Kidney epithelial cell (primary cell): ENCODE data around the gene PTPA. TPM values are rescaled to one million over a fixed set of nuclear protein-coding genes. Genes with fewer than 3 reads are reported as not detected.
A peak's percentile ranks its signal among the peaks of the same experiment; 100 is the strongest.

ENCODE experiments used
- DNase-seq: peaks from one replicate; pipeline ENCODE4 v3.0.0-alpha.2; 2010; ENCODE audit warnings: low read depth
- H3K27me3 ChIP-seq: 2 replicates; pipeline ENCODE4 v1.6.0; 2011; ENCODE audit warnings: low read length; ENCODE audit not compliant: control insufficient read depth, insufficient read depth
- H3K36me3 ChIP-seq: 2 replicates; pipeline ENCODE4 v1.5.1; 2011; ENCODE audit warnings: low read length; ENCODE audit not compliant: control insufficient read depth, insufficient read depth
- H3K4me3 ChIP-seq: 2 replicates; pipeline ENCODE4 v1.5.1; 2011; ENCODE audit warnings: low read depth, mild to moderate bottlenecking, control low read depth, low read length
- total RNA-seq: library from RNA; depleted of rRNA; stranded (reverse); fragments of >200 nt; gene quantifications from 2 replicates; pipeline ENCODE4 v1.2.3, GENCODE V29; 2015
- TF ChIP-seq, protein P1 (sequence below): IDR thresholded peaks from 2 replicates; pipeline ENCODE4 v1.5.1; 2011; ENCODE audit warnings: mild to moderate bottlenecking, moderate library complexity, low read length, control low read depth, inconsistent platforms; ENCODE audit not compliant: insufficient read depth, poor library complexity, severe bottlenecking

PTPA gene
- total RNA-seq, 1 donor from 2014 or later = 167 TPM

DNA sequence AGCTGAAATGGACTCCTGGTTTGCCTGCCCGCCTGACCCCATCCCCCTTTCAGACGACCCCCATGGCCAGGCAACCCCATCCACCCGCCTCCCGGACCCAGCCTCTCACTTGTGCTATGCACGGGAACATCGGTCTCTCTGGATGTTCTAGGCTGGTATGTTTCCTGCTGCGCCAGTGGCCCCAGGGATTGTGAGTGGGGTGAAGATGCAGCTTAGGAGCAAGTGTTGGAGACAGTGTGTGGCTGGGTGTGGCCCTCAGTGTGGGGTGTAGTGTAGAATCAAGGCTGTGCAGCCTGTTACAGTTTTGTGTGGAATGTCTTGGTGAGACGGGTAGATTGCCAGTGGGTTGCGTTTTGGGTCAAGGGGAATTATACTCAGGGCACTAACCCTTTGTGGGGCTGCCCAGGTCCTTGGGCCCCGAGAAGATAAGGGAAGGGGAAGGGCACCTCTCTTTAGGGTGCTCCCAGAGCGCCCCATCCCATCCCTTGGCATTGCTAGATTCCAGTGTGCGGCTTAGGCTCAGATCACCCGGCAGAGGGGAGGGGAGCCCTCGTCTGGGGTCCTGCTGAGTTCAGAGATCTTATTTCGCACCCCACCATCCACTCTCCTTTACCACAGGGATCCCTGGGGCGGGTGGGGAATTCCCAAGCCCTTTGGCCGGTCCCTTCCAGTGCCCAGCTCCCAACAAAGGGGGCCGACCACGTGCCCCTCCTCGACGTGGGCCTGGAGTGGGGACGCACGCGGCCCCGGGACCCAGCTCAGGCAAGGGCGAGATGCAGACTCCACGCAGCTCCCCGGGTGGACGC, 62.3 kb downstream of the PTPA start:
- DNase-seq = no peak
- TF ChIP-seq, protein P1, sequence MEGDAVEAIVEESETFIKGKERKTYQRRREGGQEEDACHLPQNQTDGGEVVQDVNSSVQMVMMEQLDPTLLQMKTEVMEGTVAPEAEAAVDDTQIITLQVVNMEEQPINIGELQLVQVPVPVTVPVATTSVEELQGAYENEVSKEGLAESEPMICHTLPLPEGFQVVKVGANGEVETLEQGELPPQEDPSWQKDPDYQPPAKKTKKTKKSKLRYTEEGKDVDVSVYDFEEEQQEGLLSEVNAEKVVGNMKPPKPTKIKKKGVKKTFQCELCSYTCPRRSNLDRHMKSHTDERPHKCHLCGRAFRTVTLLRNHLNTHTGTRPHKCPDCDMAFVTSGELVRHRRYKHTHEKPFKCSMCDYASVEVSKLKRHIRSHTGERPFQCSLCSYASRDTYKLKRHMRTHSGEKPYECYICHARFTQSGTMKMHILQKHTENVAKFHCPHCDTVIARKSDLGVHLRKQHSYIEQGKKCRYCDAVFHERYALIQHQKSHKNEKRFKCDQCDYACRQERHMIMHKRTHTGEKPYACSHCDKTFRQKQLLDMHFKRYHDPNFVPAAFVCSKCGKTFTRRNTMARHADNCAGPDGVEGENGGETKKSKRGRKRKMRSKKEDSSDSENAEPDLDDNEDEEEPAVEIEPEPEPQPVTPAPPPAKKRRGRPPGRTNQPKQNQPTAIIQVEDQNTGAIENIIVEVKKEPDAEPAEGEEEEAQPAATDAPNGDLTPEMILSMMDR = no peak
- Histone ChIP-seq H3K36me3 (no peaks in the 10 kb centered on the region), H3K4me3 (no peak overlapping the region), H3K27me3 (no peaks in the 10 kb centered on the region)

DNA sequence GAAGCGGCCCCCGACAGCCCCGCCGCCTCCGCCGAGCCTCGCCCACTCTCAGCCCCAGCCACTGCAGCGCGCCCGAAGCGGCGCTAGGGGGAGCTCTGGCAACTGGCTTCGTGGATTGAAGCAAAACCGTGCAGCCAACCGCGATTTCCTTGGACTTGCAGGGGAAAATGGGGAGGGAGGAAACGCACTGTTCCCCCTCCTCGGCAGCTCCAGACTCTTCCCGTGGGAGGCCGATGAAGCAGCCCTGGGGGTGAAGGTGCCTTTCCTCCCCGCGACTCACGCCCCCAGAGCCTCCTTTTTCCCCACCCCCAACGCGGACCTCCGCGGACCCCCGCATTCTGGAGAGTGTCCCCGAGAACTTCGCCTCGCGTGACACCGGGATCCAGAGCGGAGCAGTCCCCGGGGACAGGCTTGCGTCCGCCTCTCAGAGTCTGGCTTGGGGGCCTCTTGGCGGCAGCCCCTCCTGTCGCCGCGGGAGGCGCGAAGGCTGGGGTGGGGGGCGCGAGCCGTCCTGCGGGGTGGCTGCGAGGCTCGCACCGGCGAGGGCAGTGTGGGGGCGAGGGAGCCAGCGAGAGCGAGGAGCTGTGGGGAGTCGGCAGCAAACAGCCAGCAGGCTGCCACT, 63.0 kb downstream of the PTPA start:
- TF ChIP-seq, protein P1 = peak; percentile 90
- H3K36me3 ChIP-seq = no peaks in the 10 kb centered on the region
- H3K27me3 ChIP-seq = no peaks in the 10 kb centered on the region
- peak overlapping the region; percentile 95 for H3K4me3 ChIP-seq
- peak; percentile 56 for DNase-seq

DNA sequence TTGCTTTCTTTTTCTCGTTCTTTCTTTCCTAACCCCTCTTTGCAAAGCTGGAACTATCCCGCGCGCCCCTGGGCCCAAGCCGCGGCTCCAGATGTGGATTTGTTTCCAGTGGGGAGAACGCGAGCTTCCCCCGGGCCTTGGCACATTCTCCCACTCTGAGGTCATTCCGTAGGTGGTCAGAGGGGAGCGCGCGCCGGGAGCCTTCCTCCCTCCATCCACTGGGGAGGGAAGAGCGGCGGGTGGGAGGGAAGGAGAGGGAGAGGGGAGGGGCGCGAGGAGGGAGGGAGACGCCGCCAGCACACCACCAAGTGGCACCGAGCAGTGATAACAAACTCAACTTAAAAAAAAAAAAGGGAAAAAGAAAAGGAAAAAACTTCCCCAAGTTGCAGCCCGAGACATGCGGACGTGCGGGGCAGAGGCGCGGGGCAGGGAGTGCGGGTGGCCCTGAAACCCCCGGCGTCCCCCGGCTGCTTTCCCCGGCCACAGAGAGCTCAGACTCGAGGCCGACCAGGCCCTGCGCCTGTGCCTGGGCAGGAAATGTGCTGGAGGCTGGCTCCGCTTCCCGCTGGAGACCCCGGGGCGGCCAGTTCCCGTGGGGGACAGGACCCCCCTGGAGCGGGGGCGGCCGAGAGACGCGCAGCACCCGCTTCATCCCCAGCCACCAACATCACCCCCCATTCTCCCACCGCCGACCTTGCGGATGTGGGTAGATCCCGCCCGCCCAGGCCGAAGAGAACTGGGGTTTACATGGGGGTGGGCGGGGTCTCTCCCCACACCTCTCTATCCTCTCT, 63.7 kb downstream of the PTPA start:
- H3K4me3 ChIP-seq = peak overlapping the region; percentile 95
- H3K27me3 ChIP-seq = no peaks in the 10 kb centered on the region
- no peaks in the 10 kb centered on the region for H3K36me3 ChIP-seq
- peak; percentile 29 for DNase-seq
- TF ChIP-seq, protein P1 = peak; percentile 32

DNA sequence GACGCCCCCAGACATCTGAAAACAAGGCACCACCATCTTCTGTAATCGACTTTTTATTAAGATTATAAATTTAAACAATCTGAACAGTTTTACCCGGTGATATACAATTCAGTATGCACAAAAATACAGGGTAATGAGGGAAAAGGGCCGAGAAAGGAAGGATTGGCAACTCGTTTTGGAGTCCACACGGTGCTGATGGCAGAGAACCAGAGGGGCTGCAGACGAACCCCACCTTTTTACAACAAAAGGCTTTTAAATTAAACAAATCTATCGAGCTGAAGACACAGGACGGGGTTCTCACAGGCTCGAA, 64.3 kb downstream of the PTPA start:
- Histone ChIP-seq H3K4me3 (peak overlapping the region; percentile 95), H3K27me3 (no peaks in the 10 kb centered on the region), H3K36me3 (no peaks in the 10 kb centered on the region)
- no peak for DNase-seq
- TF ChIP-seq, protein P1 = no peak

DNA sequence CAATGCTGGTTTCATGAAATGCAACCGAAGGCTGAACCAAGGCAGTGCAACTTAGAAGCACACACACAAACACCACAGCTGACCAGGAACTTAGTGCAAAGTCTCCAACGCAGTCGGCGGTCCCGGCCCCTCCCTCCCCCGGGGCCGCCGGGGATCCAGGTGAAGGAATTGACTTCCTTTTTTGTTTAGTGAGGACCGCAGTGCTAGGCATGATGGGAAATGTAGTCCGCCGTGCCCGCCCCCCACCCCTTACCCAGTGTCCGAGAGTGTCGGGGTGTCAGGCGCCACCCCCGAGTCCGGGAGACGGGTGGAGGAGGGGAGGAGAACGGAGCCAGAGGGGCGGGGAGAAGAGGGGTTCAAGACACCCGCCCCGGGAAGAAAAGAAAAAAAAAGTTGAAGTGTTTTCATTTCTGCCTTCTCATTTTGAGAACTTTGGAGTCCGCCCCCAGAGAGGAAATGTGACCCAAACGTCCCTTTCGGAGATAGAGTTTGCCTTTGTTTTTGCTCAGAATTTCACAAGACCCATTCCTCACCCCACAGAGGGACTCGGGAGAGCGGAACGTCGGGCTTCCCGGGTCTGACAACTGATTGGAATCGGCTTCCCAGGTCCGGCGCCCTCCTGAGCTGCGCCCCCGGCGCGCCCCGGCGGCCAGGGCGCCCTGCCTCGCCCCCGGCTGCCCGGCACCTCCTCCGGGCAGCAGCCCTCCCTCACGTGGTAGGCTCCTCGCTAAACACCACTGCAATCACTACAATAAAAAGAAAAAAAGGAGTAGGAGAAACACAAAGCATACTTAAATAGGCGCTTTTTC, 64.8 kb downstream of the PTPA start:
- TF ChIP-seq, protein P1 = no peak
- H3K36me3 ChIP-seq = no peaks in the 10 kb centered on the region
- no peaks in the 10 kb centered on the region for H3K27me3 ChIP-seq
- H3K4me3 ChIP-seq = peak overlapping the region; percentile 95
- DNase-seq = peak; percentile 62
